GM19463 (cell line): ENCODE measurements around the gene HPS4.

Experiments
- ATAC-seq: cut with Tn5 transposase; IDR thresholded peaks from one replicate; pipeline ENCODE4 v1.9.1; 2021; ENCODE audit warnings: mild to moderate bottlenecking, moderate library complexity; ENCODE audit not compliant: unreplicated experiment

The HPS4 gene

DNA sequence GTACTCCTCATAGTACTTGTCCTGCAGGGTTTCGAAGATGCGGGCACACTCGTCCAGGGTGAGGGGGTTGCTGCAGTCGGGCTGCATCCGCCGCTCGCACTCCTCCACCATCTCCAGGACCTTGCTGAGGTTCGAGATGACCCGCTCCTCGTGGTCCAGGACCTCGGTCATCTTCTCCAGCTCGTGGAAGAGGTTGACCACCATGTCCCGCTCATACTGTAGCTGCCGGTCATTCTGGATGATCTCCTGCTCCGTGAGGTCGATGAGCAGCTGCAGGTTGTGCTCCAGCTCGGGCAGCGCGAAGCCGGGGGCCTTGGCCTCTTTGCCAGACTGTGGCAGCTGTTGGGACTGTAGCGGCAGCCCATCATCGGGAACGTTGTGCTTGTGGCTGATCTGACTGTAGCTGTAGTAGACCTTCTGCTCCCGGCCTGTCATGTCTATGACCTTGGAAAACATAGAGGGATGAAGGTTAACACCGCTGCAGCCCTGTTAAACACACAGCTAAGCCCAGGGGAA lies 15.7 kb upstream of the HPS4 start:
- no peak for ATAC-seq

DNA sequence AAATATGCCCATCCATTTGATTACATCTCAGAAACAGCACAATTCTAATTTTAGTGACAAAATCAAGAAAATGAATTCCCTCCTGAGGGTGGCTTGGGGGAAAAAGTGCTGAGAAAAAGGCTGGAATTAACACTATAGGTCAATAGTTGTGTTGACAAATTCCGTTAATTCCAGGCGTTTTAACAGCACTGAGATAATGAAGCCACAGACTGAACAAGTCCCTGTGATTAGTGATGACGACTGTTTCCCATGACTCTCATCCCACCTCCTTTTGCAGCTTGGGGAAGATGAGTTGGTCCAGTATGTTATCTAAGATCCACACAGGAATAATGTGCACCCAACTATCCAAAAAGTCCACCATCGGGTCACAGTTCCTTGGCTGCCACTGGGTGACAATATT lies 12.9 kb upstream of the HPS4 start:
- ATAC-seq, result no peak

DNA sequence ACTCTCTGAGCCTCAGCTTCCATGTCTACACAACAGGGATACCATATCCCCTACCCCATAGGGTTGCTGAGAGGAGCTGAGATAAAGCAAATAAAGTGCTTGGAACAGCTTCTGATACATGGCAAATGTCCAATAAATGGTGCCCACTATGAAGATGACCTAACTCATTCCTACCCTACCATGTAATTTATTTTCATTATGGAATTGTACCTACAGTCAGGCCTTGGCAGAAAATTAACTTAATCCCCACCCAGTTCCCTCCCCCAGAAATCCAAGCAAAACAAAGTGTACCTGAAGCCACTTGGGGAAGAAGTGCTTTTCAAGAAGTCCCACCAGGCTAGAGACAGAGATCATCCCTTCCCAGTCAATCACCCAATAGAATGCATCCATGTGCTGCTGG lies 10.9 kb upstream of the HPS4 start:
- ATAC-seq, result no peak

DNA sequence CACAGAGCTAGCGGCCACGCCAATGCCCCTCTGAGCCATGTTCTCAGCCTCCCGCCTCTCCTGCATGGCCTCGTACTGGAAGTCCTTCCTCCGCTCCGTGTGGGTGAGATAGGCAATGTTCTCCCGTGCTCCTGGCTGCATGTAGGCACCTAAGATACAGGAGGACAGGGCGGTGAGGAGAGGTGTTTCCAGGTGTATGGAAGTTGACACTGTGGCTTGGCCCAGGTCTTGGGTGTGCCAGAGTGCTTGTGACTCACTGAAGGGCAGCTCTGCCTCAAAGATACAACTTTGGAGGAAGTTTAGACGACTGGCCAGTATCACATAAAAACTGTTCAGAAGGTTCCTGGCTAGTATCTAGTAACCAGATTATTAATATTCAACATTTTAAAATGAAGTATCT lies 8.6 kb upstream of the HPS4 start:
- ATAC-seq, result no peak

DNA sequence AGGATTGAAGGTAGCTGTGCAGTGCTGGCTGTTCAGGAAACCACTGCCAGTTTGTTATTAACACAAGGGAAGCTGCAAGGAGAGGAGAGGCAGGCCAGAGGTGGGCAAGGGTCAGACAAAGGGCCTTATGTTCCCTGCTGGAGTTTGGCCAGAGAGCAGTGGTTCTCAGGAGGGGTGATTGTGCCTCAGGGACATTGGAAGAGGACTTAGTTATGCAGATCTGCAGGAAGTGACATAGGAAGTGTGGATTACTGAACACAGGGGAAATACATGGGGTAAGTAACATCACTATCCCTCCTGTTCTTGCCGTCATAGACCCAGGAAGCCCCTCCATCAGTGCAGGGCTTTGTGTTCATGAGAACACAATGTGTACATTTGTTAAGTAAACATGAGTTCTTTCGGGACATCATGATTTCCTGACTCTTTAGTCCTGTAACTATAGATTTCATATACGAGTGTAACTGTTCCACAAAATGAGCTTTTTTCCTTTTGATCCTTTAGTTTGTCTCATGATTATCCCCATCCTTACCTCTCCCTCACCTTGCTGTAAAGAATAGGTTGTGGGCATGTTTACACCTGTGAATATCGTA lies 6.0 kb upstream of the HPS4 start:
- no peak for ATAC-seq

DNA sequence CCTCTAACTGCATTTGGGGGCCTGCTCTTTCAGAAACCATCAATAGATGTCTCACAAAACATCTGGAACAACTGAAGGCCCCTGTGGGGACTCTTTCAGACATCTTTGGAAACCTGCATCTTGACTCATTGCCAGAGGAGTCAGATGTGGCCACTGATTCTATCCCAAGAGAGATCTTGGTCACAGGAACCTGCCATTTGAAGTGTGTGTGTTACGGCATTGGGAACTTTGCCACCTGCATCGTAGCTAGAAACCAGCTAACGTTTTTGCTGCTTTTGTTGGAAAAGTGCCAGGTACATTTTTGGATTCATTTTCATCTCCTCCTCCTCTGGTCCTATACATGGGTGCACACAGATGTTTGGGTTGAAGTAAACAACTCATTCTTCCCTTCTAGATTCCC lies 4.4 kb upstream of the HPS4 start:
- ATAC-seq, result no peak

DNA sequence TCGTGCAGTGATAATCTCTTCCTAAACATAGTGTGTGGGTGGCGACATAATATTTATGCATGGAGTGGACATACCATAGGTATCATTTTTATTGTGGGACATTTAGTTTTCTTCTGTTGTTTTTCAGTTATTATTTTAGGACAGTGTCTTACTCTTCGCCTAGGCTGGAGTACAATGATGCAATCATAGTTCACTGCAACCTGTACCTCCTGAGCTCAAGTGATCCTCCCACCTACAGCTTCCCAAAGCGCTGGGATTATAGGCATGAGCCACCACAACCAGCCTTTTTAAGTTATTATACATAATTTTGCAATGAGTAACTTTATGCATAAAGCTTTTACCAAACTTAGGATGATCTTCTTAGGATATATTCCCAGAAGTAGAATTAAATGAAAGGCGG lies 2.8 kb upstream of the HPS4 start:
- no peak for ATAC-seq

DNA sequence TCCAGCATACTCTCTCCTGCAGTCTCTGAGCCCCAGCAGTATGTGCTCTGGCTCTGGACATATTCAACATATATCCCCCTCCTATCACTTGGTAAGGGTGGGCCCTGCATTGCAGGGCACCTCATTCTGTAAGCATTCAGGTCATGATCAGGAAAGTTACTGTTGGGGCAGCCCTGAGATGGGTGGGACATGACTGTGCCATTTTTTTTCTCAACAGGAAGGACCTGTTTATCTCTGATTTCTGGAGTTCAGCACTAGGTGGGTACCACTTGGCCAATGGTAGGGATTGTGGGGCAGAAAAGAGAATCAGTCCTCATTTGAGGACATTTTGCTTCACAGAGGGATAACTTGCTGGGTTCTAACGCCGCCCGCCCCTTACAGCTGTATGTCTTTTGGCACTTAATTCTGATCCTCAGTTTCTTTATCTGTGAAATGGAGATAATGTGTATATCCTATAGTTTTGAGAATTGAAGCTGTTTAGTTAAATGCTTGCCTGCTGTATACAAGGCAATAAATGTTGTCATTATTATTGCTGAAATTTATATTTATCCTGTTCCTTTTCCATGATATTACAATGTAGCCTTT lies 2.3 kb upstream of the HPS4 start:
- no peak for ATAC-seq

DNA sequence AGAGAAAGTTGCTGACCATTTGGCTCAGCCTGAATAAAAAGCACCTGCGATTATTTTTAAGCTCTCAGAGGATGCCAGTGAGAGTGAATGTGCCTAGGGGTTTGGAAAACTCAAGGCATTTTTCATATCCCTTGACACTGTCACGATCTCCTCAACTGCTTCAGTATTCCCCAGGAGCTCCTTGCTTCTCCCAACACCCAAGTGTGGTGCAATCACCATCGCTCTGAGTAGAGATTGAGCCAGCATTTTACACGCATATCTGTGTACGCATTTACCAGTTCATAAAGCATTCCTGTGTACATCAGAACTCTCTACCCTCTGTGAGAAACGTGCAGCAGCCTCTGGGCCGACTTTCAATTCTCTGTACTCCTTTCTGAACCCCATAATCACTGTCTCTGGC lies 1.4 kb upstream of the HPS4 start:
- ATAC-seq, result no peak

DNA sequence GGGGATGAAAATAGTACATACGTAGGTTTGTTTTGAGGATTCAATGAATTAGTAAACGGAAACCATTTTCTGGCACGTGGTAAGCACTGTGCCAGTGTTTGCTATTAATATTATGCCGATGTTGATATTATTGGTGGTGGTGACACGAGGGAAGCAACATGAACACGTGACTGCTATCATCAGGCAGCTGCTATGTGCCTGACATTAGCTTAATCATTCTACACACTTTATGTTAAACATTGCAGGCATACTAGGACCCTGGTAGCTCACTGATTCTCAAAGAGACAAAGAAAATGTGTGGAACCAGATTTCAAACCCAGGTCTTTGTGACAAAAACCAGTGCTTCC lies 750 bp upstream of the HPS4 start:
- ATAC-seq, result no peak

DNA sequence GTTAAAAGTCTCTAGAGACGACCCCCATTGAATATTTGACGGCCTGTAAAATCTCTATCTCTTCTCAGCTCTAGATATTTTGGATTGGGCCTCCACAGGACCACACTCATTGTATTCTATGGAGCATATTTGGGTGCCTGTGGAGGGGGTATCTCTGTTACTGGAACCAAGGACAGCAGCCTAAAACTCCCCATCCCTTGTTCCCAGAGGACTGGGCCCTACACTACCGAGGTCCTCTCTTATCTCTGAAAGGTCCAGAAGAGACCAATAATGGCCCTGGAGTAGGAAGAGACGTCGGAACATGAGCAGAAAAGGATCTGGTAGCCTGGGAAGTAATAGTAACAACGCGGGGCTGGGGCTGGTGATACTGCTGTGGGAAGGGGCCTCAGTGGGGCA lies 542 bp downstream of the HPS4 start:
- ATAC-seq, result no peak

DNA sequence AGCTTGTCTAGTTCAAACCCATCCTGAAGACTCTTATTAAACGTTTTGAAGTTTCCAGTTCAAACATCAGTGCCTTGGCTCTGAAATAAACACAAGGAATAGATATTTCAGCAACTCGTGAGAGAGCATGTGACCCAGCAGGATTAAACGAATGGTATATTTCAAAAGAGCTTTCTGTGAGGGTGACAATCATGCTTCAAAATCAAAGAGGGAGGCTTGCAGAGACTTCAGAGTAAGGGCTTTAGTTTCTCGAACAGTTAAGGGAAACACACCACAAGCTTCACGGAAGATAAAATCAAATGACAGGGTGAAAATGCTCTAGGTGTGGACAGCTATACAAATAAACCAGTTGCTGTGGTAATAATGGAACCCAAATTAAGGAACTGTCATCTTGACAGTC lies 1.4 kb downstream of the HPS4 start:
- no peak for ATAC-seq

DNA sequence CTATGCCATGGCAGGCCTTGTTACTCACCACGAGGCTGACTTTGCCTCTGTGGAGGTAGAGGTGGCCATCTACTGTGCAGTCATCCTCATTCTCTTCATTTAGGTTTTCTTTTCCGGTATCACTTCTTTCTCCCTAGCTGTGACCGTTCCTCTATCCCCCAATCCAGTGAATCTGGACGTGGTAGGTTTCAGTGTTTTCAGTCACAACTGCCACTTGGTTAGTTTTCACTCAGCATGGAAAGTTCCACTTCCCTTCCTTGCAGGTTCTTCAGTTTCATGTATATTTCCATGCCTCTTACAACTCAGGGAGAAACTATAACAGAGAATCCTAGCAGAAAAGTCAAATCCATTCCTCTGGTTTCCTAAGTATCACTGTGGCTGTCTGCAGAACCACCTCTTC lies 1.9 kb downstream of the HPS4 start:
- ATAC-seq, result no peak

DNA sequence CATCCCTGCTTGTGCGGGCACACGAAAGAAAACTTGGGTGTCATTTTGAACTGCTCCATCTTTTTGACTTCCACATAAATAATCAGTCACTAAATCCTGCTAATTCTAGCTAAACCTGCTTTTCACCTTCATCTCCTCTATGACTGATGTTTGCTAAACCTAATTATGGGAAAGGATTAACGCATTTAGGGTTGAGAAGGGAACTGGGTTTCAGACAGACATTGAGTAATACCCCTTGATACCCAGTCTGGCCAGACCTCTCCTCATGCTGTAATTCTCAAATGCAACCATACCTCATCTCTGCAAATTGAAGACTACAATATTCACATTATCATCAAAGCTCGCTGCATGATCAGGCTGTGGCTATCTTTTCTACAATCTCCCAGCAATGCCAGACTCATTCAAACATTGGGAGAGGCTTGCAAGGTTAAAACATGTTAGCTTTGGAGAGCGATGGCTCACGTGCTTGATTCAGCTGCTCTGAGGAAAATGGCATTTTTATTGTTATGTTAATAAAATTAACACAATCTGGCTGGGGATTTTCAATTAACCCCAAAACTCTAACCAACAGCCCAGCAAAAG lies 2.4 kb downstream of the HPS4 start:
- ATAC-seq, result no peak

DNA sequence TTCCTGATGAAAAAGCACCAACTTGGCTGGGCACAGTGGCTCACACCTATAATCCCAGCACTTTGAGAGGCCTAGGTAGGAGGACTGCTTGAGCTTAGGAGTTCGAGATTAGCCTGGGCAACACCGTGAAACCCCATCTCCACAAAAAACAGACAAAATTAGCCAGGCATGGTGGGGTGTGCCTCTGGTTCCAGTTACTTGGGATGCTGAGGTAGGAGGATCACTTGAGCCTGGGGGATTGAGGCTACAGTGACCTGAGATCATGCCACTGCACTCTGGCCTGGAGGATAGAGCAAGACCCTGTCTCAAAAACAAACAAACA lies 3.0 kb downstream of the HPS4 start:
- no peak for ATAC-seq

DNA sequence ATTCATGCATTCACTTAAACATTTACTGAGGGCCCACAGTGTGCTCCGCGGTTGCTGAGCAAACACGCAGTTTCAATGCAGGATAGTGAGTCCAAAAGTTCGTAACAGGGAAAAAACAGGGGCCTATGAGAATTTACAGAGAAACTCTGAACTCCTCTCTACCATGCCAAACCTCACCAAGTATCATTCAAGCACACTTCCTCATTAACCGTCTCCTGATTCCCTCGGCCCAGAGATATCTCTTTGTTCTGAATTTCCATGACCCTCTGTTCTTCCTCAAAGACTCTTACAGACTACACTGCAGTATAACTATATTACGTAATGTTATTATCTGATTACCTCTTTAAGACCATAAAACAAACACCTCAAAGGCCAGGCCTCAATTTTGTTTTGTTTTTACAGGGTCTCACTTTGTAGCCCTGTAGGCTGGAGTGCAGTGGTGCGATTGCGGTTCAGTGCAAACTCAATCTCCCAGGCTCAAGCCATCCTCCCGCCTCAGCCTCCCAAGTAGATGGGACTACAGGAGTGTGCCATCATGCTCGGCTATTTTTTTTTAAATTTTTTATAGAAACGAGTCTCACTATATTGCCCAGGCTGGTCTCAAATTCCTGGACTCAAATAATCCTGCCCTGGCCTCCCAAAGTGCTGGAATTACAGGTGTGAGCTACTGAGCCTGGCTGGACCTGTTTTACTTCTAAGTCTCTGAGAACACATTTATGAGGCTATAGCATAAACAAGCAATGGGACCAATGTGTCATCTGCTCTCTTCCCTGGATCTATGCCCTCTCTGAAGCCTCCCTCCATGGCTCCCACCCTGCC lies 3.6 kb downstream of the HPS4 start:
- no peak for ATAC-seq

DNA sequence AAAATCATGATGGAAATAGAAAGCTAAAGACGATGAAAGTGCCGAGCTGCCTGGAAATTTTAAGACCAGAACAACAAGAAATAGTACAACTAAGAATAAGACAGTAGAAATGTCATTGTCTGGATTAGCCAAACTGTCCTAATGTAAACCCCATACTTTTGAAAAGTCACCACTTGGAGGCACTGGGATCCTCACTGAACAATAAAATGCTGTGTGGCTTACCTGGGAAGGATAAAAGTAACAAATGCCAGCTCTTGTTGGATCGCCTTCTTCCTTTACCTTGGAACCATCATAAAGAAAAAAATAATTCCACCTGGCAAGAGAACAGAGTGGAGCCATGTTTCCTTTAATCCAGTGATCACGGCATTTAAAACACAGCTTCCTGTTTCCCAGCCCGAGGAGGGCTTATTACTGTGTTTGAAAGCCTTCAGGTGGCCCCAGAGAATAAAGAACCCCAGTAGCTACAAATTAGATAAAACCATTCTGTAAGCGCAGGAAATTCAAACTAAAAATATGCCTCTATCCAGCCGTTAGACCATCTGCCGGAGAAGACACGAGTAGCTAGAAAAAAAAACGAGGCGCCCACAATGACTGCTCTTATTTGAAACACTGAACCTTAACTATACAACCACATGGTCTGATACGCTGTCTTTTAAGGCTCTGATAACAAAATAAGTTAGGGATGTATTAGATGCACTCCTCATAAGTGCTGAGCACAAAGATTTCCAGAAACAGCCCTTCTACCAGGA lies 4.4 kb downstream of the HPS4 start:
- no peak for ATAC-seq

DNA sequence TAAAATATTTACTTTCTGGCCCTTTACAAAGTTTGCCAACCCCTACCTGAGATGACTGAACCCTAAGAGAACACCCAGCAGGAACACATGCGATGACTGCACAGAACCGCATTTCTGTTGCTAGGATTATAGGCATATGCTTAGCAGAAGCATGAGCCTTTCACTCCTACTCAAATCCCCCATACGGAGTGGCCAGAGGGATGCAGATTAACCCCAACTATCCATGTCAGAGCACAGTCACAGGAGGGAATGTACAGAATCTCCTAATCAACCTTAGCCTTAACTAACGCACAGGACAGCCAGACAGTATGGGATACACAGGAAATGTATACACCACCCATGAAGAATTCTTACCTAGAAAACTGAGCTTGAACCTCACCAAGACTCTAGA lies 6.2 kb downstream of the HPS4 start:
- no peak for ATAC-seq

DNA sequence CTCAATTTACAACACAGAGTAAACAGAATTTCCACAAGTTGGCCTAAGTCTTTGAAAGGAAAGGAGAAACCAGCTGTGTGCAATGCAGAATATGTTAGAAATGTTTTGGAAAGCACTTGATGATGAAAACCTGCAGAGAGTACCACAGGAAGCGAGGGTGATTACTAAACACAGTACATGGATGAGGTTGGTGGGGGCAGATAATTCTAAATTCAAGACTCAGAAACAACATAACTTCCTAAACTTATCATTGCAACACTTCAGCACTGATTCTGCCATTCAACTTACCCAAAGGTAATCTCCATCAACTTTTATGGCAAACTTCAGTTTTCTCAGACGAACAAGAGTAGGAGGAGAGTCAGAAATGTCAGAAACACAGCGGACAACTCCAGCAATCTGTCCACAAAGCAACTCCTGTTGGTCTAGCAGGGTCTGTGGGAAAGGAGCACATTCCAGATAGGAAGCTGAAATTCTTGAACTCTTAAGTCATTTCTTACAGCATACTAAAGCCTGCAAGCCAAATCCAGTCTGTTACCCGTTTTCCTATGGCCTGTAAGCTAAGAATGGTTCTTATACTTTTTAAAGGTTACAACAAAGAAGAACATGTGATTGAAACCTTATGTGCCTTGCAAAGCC lies 6.8 kb downstream of the HPS4 start:
- ATAC-seq, result no peak

DNA sequence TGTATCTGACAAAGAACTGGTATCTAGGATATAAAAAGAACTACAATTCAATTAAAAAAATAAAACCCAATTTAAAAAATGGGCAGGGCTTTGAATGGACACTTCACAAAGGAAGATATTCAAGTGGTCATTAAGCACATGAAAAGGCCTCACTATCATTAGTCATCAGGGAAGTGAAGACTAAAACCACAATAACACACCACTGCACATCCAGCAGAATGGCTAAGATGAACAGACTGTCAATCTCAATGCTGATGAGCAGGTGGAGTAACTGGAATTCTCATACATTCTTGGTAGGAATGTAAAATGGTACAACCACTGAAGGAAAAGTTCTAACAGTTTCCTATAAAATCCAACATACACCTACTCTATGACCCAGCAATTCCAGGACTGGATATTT lies 8.9 kb downstream of the HPS4 start:
- ATAC-seq, result no peak

DNA sequence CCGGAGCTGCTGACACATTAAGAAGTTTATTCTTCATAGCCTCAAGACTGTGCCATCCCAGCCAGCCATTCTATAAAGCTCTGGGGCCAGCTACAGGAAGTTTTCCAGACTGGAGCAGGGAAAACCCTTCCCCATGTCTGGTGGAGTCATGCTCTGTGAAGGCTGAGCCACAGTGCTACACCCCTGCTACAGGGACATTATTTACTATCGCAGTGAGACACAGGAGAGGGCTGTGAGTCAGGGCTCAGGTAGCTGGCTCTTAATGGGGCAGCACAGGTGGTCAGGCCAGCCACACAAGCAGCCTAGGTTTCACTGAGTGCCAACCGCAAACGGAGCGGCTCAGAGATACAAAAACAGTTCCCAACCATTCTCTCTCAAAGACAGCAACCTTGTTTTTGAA lies 12.1 kb downstream of the HPS4 start:
- ATAC-seq, result no peak
